ENCODE results near the gene TREM1.

GRCh38 chr6:41334482-41335040 is 48.1 kb upstream of the TREM1 start:
- TF ChIP-seq CTCF (IDR thresholded peaks at IDR 0.05 in 4 of 5, conservative IDR thresholded peaks at IDR 0.05 in 1 of 5) = no peak
- no peak for TF ChIP-seq POLR2A (IDR thresholded peaks at IDR 0.05)
